ENCODE results near the gene TFAP2A. TPM values are rescaled to one million over a fixed set of nuclear protein-coding genes. Genes with fewer than 3 reads are reported as not detected.

TFAP2A gene
- polyA plus RNA-seq (ENCODE audit: insufficient read length in 3 of 3): 10 to 100 TPM; 23.5 to 27.9 (median 25.5) TPM

- no peak for DNase-seq (ENCODE audit: low read depth in 3 of 3, low spot score in 2 of 3)
These were observed at the start of gene TFAP2A for GRCh38 chr6:10414756-10415616. TSS of gene TFAP2A (minus strand) at chr6:10415074. CDS start at chr6:10414991, 83 bp downstream.

- DNase-seq (ENCODE audit: low read depth in 3 of 3, low spot score in 2 of 3): no peak
These were observed 48.9 kb upstream of the TFAP2A start for GRCh38 chr6:10463491-10464481.

GRCh38 chr6:10463040-10463439 is 48.2 kb upstream of the TFAP2A start:
- no peak for DNase-seq (ENCODE audit: low read depth in 3 of 3, low spot score in 2 of 3)

GRCh38 chr6:10461850-10462249 is 47.0 kb upstream of the TFAP2A start:
- DNase-seq (ENCODE audit: low read depth in 3 of 3, low spot score in 2 of 3): no peak

- DNase-seq (ENCODE audit: low read depth in 3 of 3, low spot score in 2 of 3): no peak
These were observed 45.2 kb upstream of the TFAP2A start for GRCh38 chr6:10460096-10460495.

GRCh38 chr6:10458287-10458686 is 43.4 kb upstream of the TFAP2A start:
- no peak for DNase-seq (ENCODE audit: low read depth in 3 of 3, low spot score in 2 of 3)

GRCh38 chr6:10453596-10453995 is 38.7 kb upstream of the TFAP2A start:
- no peak for DNase-seq (ENCODE audit: low read depth in 3 of 3, low spot score in 2 of 3)

GRCh38 chr6:10451828-10452509 is 37.1 kb upstream of the TFAP2A start:
- no peak for DNase-seq (ENCODE audit: low read depth in 3 of 3, low spot score in 2 of 3)

- no peak for DNase-seq (ENCODE audit: low read depth in 3 of 3, low spot score in 2 of 3)
These were observed 36.5 kb upstream of the TFAP2A start for GRCh38 chr6:10451394-10451793.

- no peak for DNase-seq (ENCODE audit: low read depth in 3 of 3, low spot score in 2 of 3)
These were observed 34.9 kb upstream of the TFAP2A start for GRCh38 chr6:10449751-10450150.

GRCh38 chr6:10448096-10448495 is 33.2 kb upstream of the TFAP2A start:
- DNase-seq (ENCODE audit: low read depth in 3 of 3, low spot score in 2 of 3): no peak

GRCh38 chr6:10446548-10446947 is 31.7 kb upstream of the TFAP2A start:
- DNase-seq (ENCODE audit: low read depth in 3 of 3, low spot score in 2 of 3): no peak

GRCh38 chr6:10441655-10442009 is 26.8 kb upstream of the TFAP2A start:
- no peak for DNase-seq (ENCODE audit: low read depth in 3 of 3, low spot score in 2 of 3)

GRCh38 chr6:10441004-10441654 is 26.3 kb upstream of the TFAP2A start:
- no peak for DNase-seq (ENCODE audit: low read depth in 3 of 3, low spot score in 2 of 3)

- no peak for DNase-seq (ENCODE audit: low read depth in 3 of 3, low spot score in 2 of 3)
These were observed 23.0 kb upstream of the TFAP2A start for GRCh38 chr6:10437891-10438290.

GRCh38 chr6:10434235-10434634 is 19.4 kb upstream of the TFAP2A start:
- no peak for DNase-seq (ENCODE audit: low read depth in 3 of 3, low spot score in 2 of 3)

GRCh38 chr6:10433322-10433721 is 18.4 kb upstream of the TFAP2A start:
- no peak for DNase-seq (ENCODE audit: low read depth in 3 of 3, low spot score in 2 of 3)

GRCh38 chr6:10431423-10432164 is 16.7 kb upstream of the TFAP2A start:
- DNase-seq (ENCODE audit: low read depth in 3 of 3, low spot score in 2 of 3): no peak

GRCh38 chr6:10429638-10430427 is 15.0 kb upstream of the TFAP2A start:
- DNase-seq (ENCODE audit: low read depth in 3 of 3, low spot score in 2 of 3): no peak

All from right renal cortex interstitium (tissue), 3 donors.